Naive B cell (primary cell): Measurements from ENCODE around the gene PCDH9. TPM values are rescaled to one million over a fixed set of nuclear protein-coding genes. Genes with fewer than 3 reads are reported as not detected.
A peak's percentile ranks its signal among the peaks of the same experiment; 100 is the strongest.
"Not testable (repeated sequence)": the region's sequence is repeated elsewhere in the genome, so short reads cannot be mapped to it uniquely, and the experiment has no call there.

ENCODE experiments used
- ATAC-seq, 2 donors: fragments of 150-1000 bp; cut with Tn5 transposase; 2 replicates each; pipeline ENCODE4 v1.10.0; 2021; ENCODE audit warnings: low read depth in 2 of 2, mild to moderate bottlenecking in 2 of 2, moderate library complexity in 2 of 2
- DNase-seq: peaks from one replicate; pipeline ENCODE4 v3.0.0; 2022
- H3K27ac Mint-ChIP-seq, 6 donors: one replicate each; pipeline ENCODE4 v1.8.0; 2020 to 2022; ENCODE audit warnings: mild to moderate bottlenecking in 6 of 6, mixed read lengths in 6 of 6, moderate library complexity in 5 of 6, inconsistent platforms in 2 of 6
- H3K27me3 Mint-ChIP-seq, 3 donors: one replicate each; pipeline ENCODE4 v1.8.0; 2021 to 2022; ENCODE audit warnings: mixed read lengths in 3 of 3, mild to moderate bottlenecking in 1 of 3
- H3K36me3 Mint-ChIP-seq, 2 donors: one replicate each; pipeline ENCODE4 v1.8.0; 2020 to 2022; ENCODE audit warnings: mixed read lengths in 2 of 2, inconsistent platforms in 1 of 2, mild to moderate bottlenecking in 1 of 2
- H3K4me1 Mint-ChIP-seq, 3 donors: one replicate each; pipeline ENCODE4 v1.8.0; 2020 to 2022; ENCODE audit warnings: mixed read lengths in 3 of 3, inconsistent platforms in 1 of 3, mild to moderate bottlenecking in 1 of 3, moderate library complexity in 1 of 3
- H3K4me3 Mint-ChIP-seq, 8 donors: one replicate each; pipeline ENCODE4 v1.8.0; 2020 to 2022; ENCODE audit warnings: mild to moderate bottlenecking in 8 of 8, mixed read lengths in 8 of 8, moderate library complexity in 8 of 8, inconsistent platforms in 2 of 8
- H3K9me3 Mint-ChIP-seq, 7 donors: one replicate each; pipeline ENCODE4 v1.8.0; 2020 to 2022; ENCODE audit warnings: mixed read lengths in 7 of 7, mild to moderate bottlenecking in 5 of 7, inconsistent platforms in 2 of 7, moderate library complexity in 1 of 7
- polyA plus RNA-seq, 6 donors: library from polyadenylated mRNA; unstranded; fragments of 300-500 nt; fragmentation: Illumina TruSeq; gene quantifications; one replicate each; pipeline ENCODE4 v1.2.3, GENCODE V29; 2021; ENCODE audit warnings: low read depth in 6 of 6

PCDH9 gene
- polyA plus RNA-seq, 6 donors from 2014 or later, result 49.9 to 70.2 (median 57.2) TPM

DNA sequence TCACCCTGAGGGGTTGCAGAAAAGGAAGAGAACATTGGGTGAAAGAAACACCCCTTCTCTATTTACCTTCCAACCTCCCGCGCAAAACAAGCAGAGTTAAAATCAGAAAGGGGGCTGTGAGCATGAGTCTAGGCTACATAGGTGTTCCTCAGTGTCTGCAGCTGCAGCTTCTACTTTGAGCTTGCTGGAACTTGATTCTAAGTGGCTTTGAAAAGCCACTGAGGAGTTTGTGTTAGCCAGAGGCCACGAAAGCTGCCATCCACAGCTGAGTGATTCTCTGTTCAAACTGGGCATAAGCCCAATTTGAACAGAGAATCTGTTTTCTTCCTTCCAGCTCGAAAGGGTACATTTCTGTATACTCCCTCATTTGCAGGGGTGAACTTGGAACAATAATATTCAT lies 343.9 kb downstream of the PCDH9 start:
- no peak for ATAC-seq
- H3K4me3 Mint-ChIP-seq, result peak overlapping the region in 5 of 8 donors; percentile 23 to 71 (median 49)
- peak overlapping the region in 5 of 6 donors; percentile 3 to 90 (median 74) for H3K27ac Mint-ChIP-seq
- H3K4me1 Mint-ChIP-seq, result peaks cover 36 to 53% (median 45%) of the 10 kb centered on the region in 3 donors
- peaks cover under 1 to 6% (median 4%) of the 10 kb centered on the region in 7 donors for H3K9me3 Mint-ChIP-seq
- H3K27me3 Mint-ChIP-seq, result no peaks in the 10 kb centered on the region
- DNase-seq, result no peak
- H3K36me3 Mint-ChIP-seq, result peaks cover 5 to 7% of the 10 kb centered on the region in 2 donors

DNA sequence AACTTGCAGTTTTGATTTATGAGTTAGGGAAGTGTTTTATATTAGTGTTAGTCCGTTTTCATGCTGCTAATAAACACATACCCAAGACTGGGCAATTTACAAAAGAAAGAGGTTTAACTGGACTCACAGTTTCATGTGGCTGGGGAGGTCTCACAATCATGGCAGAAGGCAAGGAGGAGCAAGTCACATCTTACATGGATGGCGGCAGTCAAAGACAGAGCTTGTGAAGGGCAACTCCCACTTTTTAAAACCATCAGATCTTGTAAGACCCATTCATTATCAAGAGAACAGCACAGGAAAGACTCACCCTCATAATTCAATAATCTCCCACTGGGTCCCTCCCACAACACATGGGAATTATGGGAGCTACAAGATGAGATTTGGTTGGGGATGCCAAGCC lies 349.0 kb downstream of the PCDH9 start:
- H3K4me3 Mint-ChIP-seq, DNase-seq, H3K27me3 Mint-ChIP-seq, ATAC-seq, H3K9me3 Mint-ChIP-seq: not testable (repeated sequence)
- peaks cover 35 to 49% (median 36%) of the 10 kb centered on the region in 3 donors for H3K4me1 Mint-ChIP-seq
- H3K27ac Mint-ChIP-seq, result peak overlapping the region in 2 of 6 donors; percentile 0 to 42
- H3K36me3 Mint-ChIP-seq, result peaks cover 9 to 15% of the 10 kb centered on the region in 2 donors

DNA sequence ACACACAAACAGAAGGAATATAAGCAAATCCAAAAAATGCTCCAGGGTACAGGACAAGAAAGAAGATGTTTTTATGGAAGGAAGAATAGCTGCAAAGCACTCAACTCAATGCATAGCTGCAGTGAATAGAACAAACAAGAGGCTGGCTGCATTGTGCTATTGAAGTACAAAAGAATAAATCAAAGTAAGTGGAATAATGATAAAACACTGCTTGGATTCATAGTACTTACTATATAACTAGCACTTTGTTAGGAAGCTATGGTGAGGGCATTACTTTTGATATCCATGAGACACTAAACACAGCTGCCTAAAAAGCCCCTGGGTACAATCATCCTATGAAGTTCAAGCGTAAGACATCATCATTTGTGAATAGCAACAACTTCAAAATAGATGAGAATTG lies 350.1 kb downstream of the PCDH9 start:
- Mint-ChIP-seq H3K27ac (peak overlapping the region in 1 of 6 donors; percentile 71), H3K27me3 (no peaks in the 10 kb centered on the region), H3K4me1 (peaks cover 29 to 42% (median 30%) of the 10 kb centered on the region in 3 donors), H3K4me3 (peak overlapping the region in 1 of 8 donors; percentile 21), H3K9me3 (peaks cover 3 to 10% (median 5%) of the 10 kb centered on the region in 7 donors), H3K36me3 (peaks cover 9 to 15% of the 10 kb centered on the region in 2 donors)
- DNase-seq (no peak), ATAC-seq (no peak)

GRCh38 chr13:66875264-66875663 lies 354.9 kb downstream of the PCDH9 start:
- Mint-ChIP-seq H3K4me3 (no peak overlapping the region), H3K9me3 (peaks cover 0 to 6% (median 5%) of the 10 kb centered on the region in 7 donors), H3K27ac (peak overlapping the region in 1 of 6 donors; percentile 73), H3K27me3 (no peaks in the 10 kb centered on the region), H3K4me1 (peaks cover 20 to 25% (median 22%) of the 10 kb centered on the region in 3 donors), H3K36me3 (peaks cover 0 to 8% of the 10 kb centered on the region in 2 donors)
- no peak for DNase-seq
- no peak for ATAC-seq

- Mint-ChIP-seq H3K9me3 (peaks cover 0 to 4% (median 0%) of the 10 kb centered on the region in 7 donors), H3K4me3 (peak overlapping the region in 1 of 8 donors; percentile 25), H3K27me3 (no peaks in the 10 kb centered on the region), H3K36me3 (no peaks in the 10 kb centered on the region), H3K27ac (peak overlapping the region in 1 of 6 donors; percentile 53), H3K4me1 (peaks cover 0 to 3% (median 0%) of the 10 kb centered on the region in 3 donors)
- ATAC-seq, result no peak
- DNase-seq, result no peak
Observed at GRCh38 chr13:66864627-66865026, 365.5 kb downstream of the PCDH9 start.

GRCh38 chr13:66860878-66861417 lies 369.2 kb downstream of the PCDH9 start:
- ATAC-seq, result no peak
- no peak overlapping the region for H3K4me3 Mint-ChIP-seq
- DNase-seq, result no peak
- H3K4me1 Mint-ChIP-seq, result peaks cover 0 to 3% (median 0%) of the 10 kb centered on the region in 3 donors
- H3K27me3 Mint-ChIP-seq, result no peaks in the 10 kb centered on the region
- H3K27ac Mint-ChIP-seq, result peak overlapping the region in 1 of 6 donors; percentile 85
- H3K9me3 Mint-ChIP-seq, result peaks cover 0 to 3% (median 0%) of the 10 kb centered on the region in 7 donors
- no peaks in the 10 kb centered on the region for H3K36me3 Mint-ChIP-seq

DNA sequence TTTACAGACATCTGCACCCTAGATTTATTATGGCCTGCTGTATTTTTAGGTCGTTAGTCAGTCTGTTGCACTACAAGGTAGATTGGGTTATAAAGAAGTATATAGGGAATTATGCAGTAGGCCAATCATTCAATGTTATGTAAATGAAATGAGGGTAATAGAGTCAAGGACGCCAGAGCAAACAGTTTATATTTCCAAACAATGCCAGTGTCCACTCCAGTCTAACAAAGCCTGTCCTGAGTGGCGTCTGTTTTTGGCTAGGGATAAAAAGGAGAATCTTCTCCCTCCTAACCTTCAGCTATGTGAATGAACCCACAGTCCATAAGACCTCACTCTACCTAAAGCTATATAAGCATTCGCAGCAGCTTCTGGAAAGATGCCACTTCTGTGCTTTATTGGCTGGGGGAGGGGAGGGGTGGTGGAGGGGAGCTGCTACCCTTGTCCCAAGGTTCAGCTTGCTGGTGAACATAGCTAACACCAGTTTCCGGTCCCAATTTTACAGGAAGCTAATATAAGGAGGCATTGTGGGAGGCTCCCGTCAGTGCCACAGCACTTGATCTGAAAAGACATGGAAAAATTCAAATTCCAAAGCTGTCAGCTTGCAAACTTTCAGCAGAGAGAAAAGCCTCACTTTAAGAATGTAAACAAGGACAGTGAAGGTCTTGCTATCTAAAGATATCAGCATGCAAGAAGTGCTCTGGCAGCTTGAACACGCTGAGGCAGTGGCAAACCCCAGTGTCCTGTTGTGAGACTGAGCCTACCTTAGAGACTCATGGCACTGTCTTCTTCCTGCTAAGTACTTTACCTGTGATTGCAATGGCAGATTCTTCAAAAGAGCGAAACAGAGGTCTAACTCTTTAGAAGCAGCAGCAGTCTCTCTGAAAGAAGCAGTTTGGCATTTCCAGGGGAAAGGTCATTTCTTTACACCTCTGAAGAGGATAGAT lies 369.9 kb downstream of the PCDH9 start:
- Mint-ChIP-seq H3K27ac (no peak overlapping the region), H3K4me3 (no peak overlapping the region)

DNA sequence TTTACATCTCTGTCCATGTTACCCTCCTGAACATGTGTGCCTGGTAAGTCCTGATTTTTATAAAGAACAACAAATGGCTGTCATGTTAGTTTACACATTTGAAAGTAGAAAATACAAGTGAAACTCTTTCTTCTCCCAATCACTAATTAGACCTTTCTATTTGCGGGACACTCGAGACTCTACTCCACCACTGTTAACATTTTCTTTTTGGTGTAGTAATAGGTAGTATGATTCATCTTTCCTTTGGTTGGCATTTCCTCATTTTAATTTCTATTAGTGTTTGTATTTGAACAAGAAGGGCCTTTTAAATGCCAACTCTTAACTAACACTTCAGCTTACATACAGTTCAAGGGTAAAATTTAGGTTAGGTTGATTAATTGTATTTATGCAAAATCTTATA lies 371.1 kb downstream of the PCDH9 start:
- Mint-ChIP-seq H3K9me3 (no peaks in the 10 kb centered on the region), H3K36me3 (no peaks in the 10 kb centered on the region), H3K27me3 (no peaks in the 10 kb centered on the region), H3K4me1 (no peaks in the 10 kb centered on the region), H3K4me3 (no peak overlapping the region), H3K27ac (peak overlapping the region in 2 of 6 donors; percentile 2 to 75)
- DNase-seq, result no peak
- no peak for ATAC-seq

More for the DNA sequence above, 369.9 kb downstream of the PCDH9 start:
- DNase-seq, result no peak
- Mint-ChIP-seq H3K4me1 (peaks cover 0 to 3% (median 0%) of the 10 kb centered on the region in 3 donors), H3K27me3 (no peaks in the 10 kb centered on the region), H3K36me3 (no peaks in the 10 kb centered on the region), H3K9me3 (no peaks in the 10 kb centered on the region)
- ATAC-seq, result no peak

GRCh38 chr13:66858163-66858562 lies 372.0 kb downstream of the PCDH9 start:
- H3K4me3 Mint-ChIP-seq, result no peak overlapping the region
- DNase-seq (no peak), ATAC-seq (no peak)
- no peaks in the 10 kb centered on the region for H3K9me3 Mint-ChIP-seq
- no peaks in the 10 kb centered on the region for H3K27me3 Mint-ChIP-seq
- no peak overlapping the region for H3K27ac Mint-ChIP-seq
- H3K36me3 Mint-ChIP-seq, result no peaks in the 10 kb centered on the region
- no peaks in the 10 kb centered on the region for H3K4me1 Mint-ChIP-seq

- Mint-ChIP-seq H3K36me3 (peaks cover 0 to 8% of the 10 kb centered on the region in 2 donors), H3K27ac (no peak overlapping the region), H3K4me1 (no peaks in the 10 kb centered on the region), H3K27me3 (no peaks in the 10 kb centered on the region), H3K9me3 (peaks cover 0 to 10% (median 3%) of the 10 kb centered on the region in 7 donors), H3K4me3 (no peak overlapping the region)
- no peak for DNase-seq
- no peak for ATAC-seq
Observed at GRCh38 chr13:66855131-66855530, 375.0 kb downstream of the PCDH9 start.

- H3K27me3 Mint-ChIP-seq, result no peaks in the 10 kb centered on the region
- no peak overlapping the region for H3K27ac Mint-ChIP-seq
- DNase-seq (no peak), ATAC-seq (no peak)
- no peak overlapping the region for H3K4me3 Mint-ChIP-seq
- H3K4me1 Mint-ChIP-seq, result no peaks in the 10 kb centered on the region
- H3K36me3 Mint-ChIP-seq, result peaks cover 0 to 8% of the 10 kb centered on the region in 2 donors
- peaks cover 0 to 10% (median 3%) of the 10 kb centered on the region in 7 donors for H3K9me3 Mint-ChIP-seq
Observed at GRCh38 chr13:66853564-66853963, 376.6 kb downstream of the PCDH9 start.

DNA sequence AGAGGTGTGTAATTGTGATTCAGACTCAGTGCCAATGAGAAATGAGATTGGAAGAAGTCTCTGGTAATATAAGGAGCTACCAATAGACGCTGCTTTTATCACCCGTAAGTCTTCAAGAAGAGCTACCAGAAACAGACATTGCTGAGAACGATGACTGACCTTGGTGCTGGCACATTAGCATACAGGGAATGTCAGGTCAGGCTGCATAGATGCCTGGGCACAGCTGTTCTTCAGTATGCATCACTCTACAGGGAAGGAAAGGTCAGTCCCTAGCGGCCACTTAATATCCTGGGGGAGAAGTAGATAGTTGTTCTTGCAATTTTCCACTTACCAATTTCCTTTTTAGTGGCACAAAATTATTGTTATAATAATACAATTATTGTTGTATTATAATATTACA lies 380.4 kb downstream of the PCDH9 start:
- H3K27ac Mint-ChIP-seq, result peak overlapping the region in 2 of 6 donors; percentile 21 to 53
- H3K4me3 Mint-ChIP-seq, result no peak overlapping the region
- peaks cover 0 to 10% (median 4%) of the 10 kb centered on the region in 7 donors for H3K9me3 Mint-ChIP-seq
- H3K4me1 Mint-ChIP-seq, result no peaks in the 10 kb centered on the region
- peaks cover 0 to 8% of the 10 kb centered on the region in 2 donors for H3K36me3 Mint-ChIP-seq
- ATAC-seq (no peak), DNase-seq (no peak)
- H3K27me3 Mint-ChIP-seq, result no peaks in the 10 kb centered on the region

DNA sequence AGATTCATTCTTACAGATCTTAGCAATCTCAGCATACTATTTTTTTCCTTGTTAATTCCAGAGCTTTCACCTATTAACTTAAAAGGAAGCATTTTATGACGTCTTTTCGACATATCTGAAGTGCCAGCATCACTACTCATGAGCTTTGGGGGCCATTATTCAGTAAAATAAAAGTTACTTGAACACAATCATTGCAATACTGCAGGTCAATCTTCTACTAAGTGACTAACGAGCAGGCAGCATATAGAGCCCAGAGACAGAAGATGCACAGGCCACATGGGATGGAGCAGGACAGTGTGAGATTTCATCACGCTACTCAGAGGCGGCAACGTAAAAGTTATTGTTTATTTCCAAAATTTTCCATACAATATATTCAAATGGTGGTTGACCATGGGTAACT lies 382.6 kb downstream of the PCDH9 start:
- Mint-ChIP-seq H3K27ac (no peak overlapping the region), H3K4me3 (no peak overlapping the region), H3K4me1 (no peaks in the 10 kb centered on the region), H3K36me3 (peaks cover 0 to 8% of the 10 kb centered on the region in 2 donors), H3K27me3 (no peaks in the 10 kb centered on the region), H3K9me3 (peaks cover 0 to 10% (median 4%) of the 10 kb centered on the region in 7 donors)
- ATAC-seq (no peak), DNase-seq (no peak)
